GM18511 (cell line): ENCODE data around the gene SRGAP2.
A peak's percentile ranks its signal among the peaks of the same experiment; 100 is the strongest.
"Not testable (repeated sequence)": the region's sequence is repeated elsewhere in the genome, so short reads cannot be mapped to it uniquely, and the experiment has no call there.

Source experiments
- ATAC-seq: cut with Tn5 transposase; IDR thresholded peaks from one replicate; pipeline ENCODE4 v1.9.1; 2021; ENCODE audit warnings: mild to moderate bottlenecking, moderate library complexity; ENCODE audit not compliant: unreplicated experiment

Gene SRGAP2

DNA sequence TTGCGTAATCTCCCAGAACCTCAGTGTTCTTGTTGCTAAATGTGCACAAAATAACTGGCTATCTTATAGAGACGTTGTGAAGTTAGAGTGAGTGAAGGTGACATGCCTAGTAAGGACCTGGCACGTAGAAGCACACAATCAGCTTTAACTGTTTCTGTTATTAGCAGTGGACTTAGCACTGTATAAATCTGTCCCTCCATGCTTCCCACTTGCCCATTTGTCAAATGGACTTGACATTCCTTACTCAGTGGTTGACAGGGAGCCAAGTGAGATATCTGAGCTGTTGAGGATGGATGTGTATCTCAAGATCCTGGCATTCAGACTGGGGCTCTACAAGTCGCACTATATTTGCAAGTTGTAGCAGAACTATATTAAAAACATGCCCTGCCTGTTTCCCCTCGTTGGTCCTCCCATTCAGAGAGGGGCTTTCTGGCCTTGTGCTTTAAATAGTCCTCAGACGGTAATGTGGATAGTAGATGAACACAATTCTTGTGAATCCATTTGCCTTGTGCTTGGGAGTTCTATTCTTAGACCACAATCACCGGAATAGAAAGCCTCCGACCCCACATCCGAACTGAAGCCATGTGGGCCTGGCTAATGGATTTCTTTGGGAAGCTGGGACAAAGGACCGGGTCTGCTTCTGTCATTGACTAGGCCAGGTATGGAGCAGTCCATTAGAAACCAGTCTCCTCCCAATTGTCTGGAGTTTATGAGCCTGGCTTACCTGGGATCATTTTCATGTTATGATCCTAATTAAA lies 43.0 kb downstream of the SRGAP2 start:
- ATAC-seq, result not testable (repeated sequence)

DNA sequence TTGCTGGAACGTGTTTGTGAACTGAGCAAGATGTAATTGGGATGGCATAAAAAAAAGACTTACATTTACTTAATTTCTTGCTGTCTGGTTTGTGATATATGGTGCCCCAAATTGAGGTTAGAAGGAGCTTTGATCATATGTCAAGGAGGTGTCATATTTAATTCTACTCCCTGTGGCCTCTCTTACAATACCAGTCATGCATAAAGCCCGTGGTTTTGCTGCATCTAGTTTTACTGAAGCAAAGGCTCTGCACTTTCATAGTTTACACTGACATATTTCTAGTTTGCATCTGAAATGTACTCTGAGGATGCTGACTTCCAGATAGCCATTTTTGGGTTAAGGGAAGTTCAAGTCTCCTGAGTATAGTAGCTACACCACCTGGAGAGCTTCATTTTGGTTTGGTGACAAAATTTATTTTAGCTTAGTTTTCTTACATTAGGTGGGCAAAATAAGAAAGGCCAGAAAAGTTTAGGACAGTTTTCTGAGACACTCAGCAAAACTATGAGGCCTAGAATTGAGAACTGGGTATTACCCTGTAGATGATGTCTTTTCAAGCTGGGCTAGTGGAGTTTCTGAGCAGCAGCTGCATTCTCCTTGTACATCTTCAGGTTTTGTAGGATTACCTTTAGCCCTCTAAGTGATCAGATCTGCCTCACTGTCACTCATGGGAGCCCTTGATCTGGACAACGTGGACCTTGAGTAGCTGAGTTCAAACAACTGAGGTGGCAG lies 47.8 kb downstream of the SRGAP2 start:
- ATAC-seq, result peak; percentile 84

DNA sequence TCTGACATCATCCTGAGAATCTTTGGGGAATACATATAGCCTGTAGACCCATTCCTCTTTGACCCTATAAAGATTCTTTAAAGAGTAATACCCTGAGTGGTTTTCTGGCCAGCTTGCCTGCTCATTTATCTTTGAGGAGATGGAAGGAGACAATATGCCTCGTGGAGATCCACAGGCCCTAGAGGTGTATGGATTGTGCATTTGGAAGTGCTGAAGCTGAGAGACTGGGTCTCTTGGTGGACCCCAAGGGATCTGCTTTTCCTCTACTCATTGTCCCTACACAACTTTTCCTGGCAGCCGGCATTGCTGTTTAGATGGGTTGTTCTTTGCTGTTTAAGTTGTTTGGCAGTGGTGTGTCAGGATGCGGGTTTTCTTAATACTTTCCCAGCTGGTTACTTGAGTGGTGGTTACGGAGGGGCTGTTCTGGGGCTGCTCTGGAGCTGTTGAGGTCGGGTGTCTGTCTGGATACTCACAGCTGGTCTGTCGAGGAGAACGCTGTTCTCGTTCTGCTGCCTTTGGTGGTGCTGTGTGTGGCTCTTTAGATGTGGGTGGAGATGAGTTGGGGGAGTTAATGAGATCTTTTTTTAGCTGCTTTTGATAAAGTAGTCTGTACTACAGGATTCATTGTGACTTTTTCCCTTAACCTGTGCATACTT lies 49.5 kb downstream of the SRGAP2 start:
- not testable (repeated sequence) for ATAC-seq
